HepG2 (cell line): ENCODE measurements around the gene MUC4. TPM values are rescaled to one million over a fixed set of nuclear protein-coding genes. Genes with fewer than 3 reads are reported as not detected.

Source experiments
- ATAC-seq: fragments of 200-7000 bp; cut with Tn5 transposase; 3 replicates; pipeline ENCODE4 v1.9.1; 2020; ENCODE audit warnings: mild to moderate bottlenecking, moderate library complexity
- BruUV-seq: library from RNA; stranded (reverse); fragments of 400-500 nt; replicated peaks from 2 replicates; lab custom pipeline; 2021; lab: Mats Ljungman, UMichigan
- CTCF ChIA-PET: fragments of 300-600 bp; formaldehyde crosslinking; extraction: SDS; loops from one replicate; lab custom pipeline; 2021; ENCODE audit warnings: low total read pairs, inconsistent platforms, low intra/inter-chr PET ratio; lab: Yijun Ruan, JAX
- POLR2A ChIA-PET: fragments of 350-600 bp; sonication (Branson Sonifier 250); formaldehyde crosslinking; loops from one replicate; lab custom pipeline; 2020; ENCODE audit warnings: antibody characterized with exemption, inconsistent platforms; lab: Yijun Ruan, JAX
- DNase-seq: peaks from one replicate; pipeline ENCODE4 v3.0.0-alpha.2; 2015; ENCODE audit warnings: low spot score
- FAIRE-seq: peaks from 3 replicates; lab custom pipeline; 2011; peaks lifted over from hg19 to GRCh38; lab: Jason Lieb, UNC
- H2AFZ ChIP-seq: one replicate; pipeline ENCODE4 v1.6.1; 2011; ENCODE audit warnings: low read length, inconsistent platforms
- H3K27ac ChIP-seq: fragments of 300-600 bp; 3 replicates; pipeline ENCODE4 v1.8.0; 2011; ENCODE audit warnings: mixed run types, mild to moderate bottlenecking, mixed read lengths, low read length, inconsistent platforms; ENCODE audit not compliant: insufficient read depth; ENCODE audit errors: extremely low read length
- H3K27me3 ChIP-seq, 2 experiments: fragments of 200-600 bp in 1 of 2; 2 replicates in 1 of 2; 3 replicates in 1 of 2; pipeline versions ENCODE4 v1.6.0 to v1.8.0; 2011; ENCODE audit warnings: low read length in 2 of 2, mild to moderate bottlenecking in 2 of 2, moderate library complexity in 2 of 2, inconsistent platforms in 1 of 2; ENCODE audit not compliant: insufficient read depth in 2 of 2, control insufficient read depth in 1 of 2
- H3K36me3 ChIP-seq, 2 experiments: fragments of 200-600 bp in 1 of 2; replicated peaks in 1 of 2; 2 replicates in 1 of 2; 3 replicates in 1 of 2; pipeline versions ENCODE4 v1.5.1 to v1.8.0; 2011; ENCODE audit warnings: low read length in 2 of 2, inconsistent platforms in 1 of 2; ENCODE audit not compliant: insufficient read depth in 2 of 2, control insufficient read depth in 1 of 2
- H3K4me1 ChIP-seq: 2 replicates; pipeline ENCODE4 v1.5.1; 2012; ENCODE audit warnings: low read length, inconsistent platforms; ENCODE audit not compliant: insufficient read depth
- H3K4me2 ChIP-seq: 2 replicates; pipeline ENCODE4 v1.6.0; 2011; ENCODE audit warnings: low read depth, low read length, inconsistent platforms
- H3K4me3 ChIP-seq, 3 experiments: fragments of 200-600 bp in 1 of 3; sonication (generic), shearing (Covaris generic) in 1 of 3; replicated peaks in 1 of 3; 2 replicates each; pipeline ENCODE4 v1.5.1; 2011 to 2016; ENCODE audit warnings: low read length in 3 of 3, inconsistent platforms in 2 of 3, low read depth in 2 of 3, mild to moderate bottlenecking in 2 of 3, control low read depth in 1 of 3, mixed read lengths in 1 of 3; ENCODE audit not compliant: insufficient read depth in 1 of 3
- H3K79me2 ChIP-seq: one replicate; pipeline ENCODE4 v1.6.1; 2011; ENCODE audit warnings: low read length, inconsistent platforms; ENCODE audit not compliant: insufficient read depth
- H3K9ac ChIP-seq: 2 replicates; pipeline ENCODE4 v1.6.0; 2011; ENCODE audit warnings: mild to moderate bottlenecking, low read depth, low read length, inconsistent platforms; ENCODE audit not compliant: insufficient read depth
- H3K9me3 ChIP-seq: 2 replicates; pipeline ENCODE4 v1.5.1; 2012; ENCODE audit warnings: mild to moderate bottlenecking, low read length
- H4K20me1 ChIP-seq: 2 replicates; pipeline ENCODE4 v1.6.0; 2011; ENCODE audit warnings: inconsistent platforms, mild to moderate bottlenecking, low read length, moderate library complexity; ENCODE audit not compliant: insufficient read depth
- GLI4 ChIP-seq: sonication (generic); formaldehyde crosslinking; IDR thresholded peaks from 2 replicates; pipeline ENCODE4 v1.5.1; 2020; ENCODE audit warnings: missing genetic modification reagents, mild to moderate bottlenecking, moderate library complexity, borderline replicate concordance
- HOXA3 ChIP-seq: sonication (generic); formaldehyde crosslinking; IDR thresholded peaks from 2 replicates; pipeline ENCODE4 v1.5.0; 2020; ENCODE audit warnings: missing genetic modification reagents
- KLF15 ChIP-seq: sonication (generic); formaldehyde crosslinking; IDR thresholded peaks from 2 replicates; pipeline ENCODE4 v1.8.1; 2023; ENCODE audit warnings: borderline replicate concordance, mild to moderate bottlenecking, inconsistent platforms, missing genetic modification reagents, mixed read lengths
- NFE2L2 ChIP-seq: fragments of 150-350 bp; IDR thresholded peaks from 2 replicates; pipeline ENCODE4 v1.6.1; 2014; ENCODE audit warnings: low read length
- ZNF274 ChIP-seq: sonication (generic); formaldehyde crosslinking; IDR thresholded peaks from 2 replicates; pipeline ENCODE4 v1.5.1; 2020; ENCODE audit warnings: mild to moderate bottlenecking, missing genetic modification reagents
- ZNF567 ChIP-seq: sonication (generic); formaldehyde crosslinking; IDR thresholded peaks from 2 replicates; pipeline ENCODE4 v1.8.1; 2023; ENCODE audit warnings: mild to moderate bottlenecking, missing genetic modification reagents, borderline replicate concordance
- ZNF574 ChIP-seq: sonication (generic); formaldehyde crosslinking; IDR thresholded peaks from 2 replicates; pipeline ENCODE4 v1.4.0; 2020; ENCODE audit warnings: missing genetic modification reagents
- ZNF878 ChIP-seq: sonication (generic); formaldehyde crosslinking; IDR thresholded peaks from 2 replicates; pipeline ENCODE4 v1.8.1; 2023; ENCODE audit warnings: mild to moderate bottlenecking, missing genetic modification reagents, moderate library complexity
- WGBS: methylation state at CpG from one replicate; pipeline ENCODE4 v1.1.6; 2017; ENCODE audit warnings: low lambda C conversion rate; 5-methylcytosine and 5-hydroxymethylcytosine counted together
- in situ Hi-C: cut with HindIII; loops from 2 replicates; pipeline ENCODE4 v1.10.0; 2017; ENCODE audit warnings: low pct_unique_long_range_greater_than_20kb; ENCODE audit not compliant: extremely low pct_ligation_motif_present
- intact Hi-C: fragments of 100-400 bp; cut with micrococcal nuclease; formaldehyde crosslinking; loops from one replicate; pipeline ENCODE4 v1.10.0; 2022; ENCODE audit not compliant: unreplicated experiment
- polyA plus RNA-seq, 8 experiments: library from polyadenylated mRNA; depleted of rRNA in 3 of 8; stranded (reverse) in 7 of 8; unstranded in 1 of 8; fragments of >200 nt; fragmentation: Illumina TruSeq in 4 of 8; extraction: Trizol in 4 of 8; gene quantifications; 2 replicates each; pipeline versions ENCODE4 v1.2.1 to v1.2.3, GENCODE V29; 2011 to 2016; ENCODE audit warnings: low read depth in 4 of 8, missing spikeins in 1 of 8, mixed read lengths in 1 of 8; ENCODE audit not compliant: insufficient read depth in 1 of 8
- total RNA-seq, 5 experiments: library from RNA; depleted of rRNA; stranded (reverse); fragments of >200 nt; fragmentation: Illumina TruSeq; extraction: Trizol; gene quantifications; 2 replicates each; pipeline ENCODE4 v1.2.3, GENCODE V29; 2016; ENCODE audit warnings: low read depth in 1 of 5
- TF ChIP-seq, protein P1 (sequence below): sonication (generic); formaldehyde crosslinking; IDR thresholded peaks from 2 replicates; pipeline ENCODE4 v1.4.0; 2020; ENCODE audit warnings: missing genetic modification reagents, borderline replicate concordance

MUC4 gene
- total and polyA plus RNA-seq, 2 of the 13 experiments (the other 11 are each of a cell fraction or from before 2014, with no cell fraction given), result not detected

DNA sequence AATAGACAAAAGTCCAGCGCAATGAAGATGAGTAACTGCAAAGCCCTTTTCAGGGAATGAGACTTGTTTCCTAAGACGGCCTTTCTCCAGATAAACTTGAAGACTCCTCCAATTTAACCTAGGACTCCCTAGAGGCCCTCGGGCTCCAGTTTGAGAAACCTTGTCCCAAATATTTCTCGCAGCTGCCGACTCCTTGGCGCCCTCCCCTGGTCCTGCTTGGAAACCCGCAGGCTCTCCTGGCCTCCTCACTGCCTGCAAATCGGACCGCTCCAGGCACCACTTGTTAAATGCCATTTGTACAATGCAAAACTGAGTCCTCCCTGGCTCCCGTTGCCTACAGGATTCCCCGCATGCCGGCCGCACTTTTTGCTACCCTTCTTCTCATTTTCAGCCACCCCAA lies 36.8 kb downstream of the MUC4 start (continued):
- TF ChIP-seq NFE2L2, result no peak
- TF ChIP-seq ZNF878 (CRISPR knock-in tag), result no peak
- TF ChIP-seq KLF15, result no peak

DNA sequence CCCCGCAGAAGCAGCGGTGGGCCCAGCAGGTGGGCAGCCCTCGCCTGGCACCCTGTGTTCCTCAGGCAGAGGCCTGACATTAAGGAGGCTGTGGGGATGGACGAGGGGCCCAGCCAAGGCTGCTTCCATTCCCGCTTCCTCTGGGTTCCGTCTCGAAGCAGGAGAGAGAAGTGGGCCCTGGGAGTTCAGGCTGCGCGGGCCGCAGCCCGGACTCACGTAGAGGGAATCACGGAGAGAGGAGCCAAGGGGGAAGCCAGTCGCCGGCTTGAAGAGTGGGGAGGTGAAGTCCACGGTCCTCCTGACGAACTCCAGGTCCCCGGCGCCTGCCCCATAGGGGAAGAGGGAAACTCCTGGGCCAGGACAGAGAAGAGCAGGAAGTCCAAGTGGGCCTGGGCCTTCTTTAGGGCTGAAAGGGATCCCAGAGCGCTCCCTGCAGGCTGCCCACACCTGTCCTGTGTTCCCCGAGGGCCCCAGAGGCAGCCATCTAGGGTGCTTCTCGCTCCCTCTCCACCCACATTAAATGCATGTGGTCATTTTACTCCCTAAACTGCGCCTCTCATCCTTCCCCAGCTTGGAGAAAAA lies 37.7 kb downstream of the MUC4 start:
- DNase-seq (no peak), ATAC-seq (peak; percentile 30; the same call in 2 of the 3 replicates), FAIRE-seq (no peak)
- H3K27ac ChIP-seq, result no peak overlapping the region
- no peak for TF ChIP-seq ZNF567 (CRISPR knock-in tag)
- TF ChIP-seq ZNF574 (CRISPR knock-in tag), result no peak
- no peak for TF ChIP-seq ZNF274
- TF ChIP-seq, protein P1, sequence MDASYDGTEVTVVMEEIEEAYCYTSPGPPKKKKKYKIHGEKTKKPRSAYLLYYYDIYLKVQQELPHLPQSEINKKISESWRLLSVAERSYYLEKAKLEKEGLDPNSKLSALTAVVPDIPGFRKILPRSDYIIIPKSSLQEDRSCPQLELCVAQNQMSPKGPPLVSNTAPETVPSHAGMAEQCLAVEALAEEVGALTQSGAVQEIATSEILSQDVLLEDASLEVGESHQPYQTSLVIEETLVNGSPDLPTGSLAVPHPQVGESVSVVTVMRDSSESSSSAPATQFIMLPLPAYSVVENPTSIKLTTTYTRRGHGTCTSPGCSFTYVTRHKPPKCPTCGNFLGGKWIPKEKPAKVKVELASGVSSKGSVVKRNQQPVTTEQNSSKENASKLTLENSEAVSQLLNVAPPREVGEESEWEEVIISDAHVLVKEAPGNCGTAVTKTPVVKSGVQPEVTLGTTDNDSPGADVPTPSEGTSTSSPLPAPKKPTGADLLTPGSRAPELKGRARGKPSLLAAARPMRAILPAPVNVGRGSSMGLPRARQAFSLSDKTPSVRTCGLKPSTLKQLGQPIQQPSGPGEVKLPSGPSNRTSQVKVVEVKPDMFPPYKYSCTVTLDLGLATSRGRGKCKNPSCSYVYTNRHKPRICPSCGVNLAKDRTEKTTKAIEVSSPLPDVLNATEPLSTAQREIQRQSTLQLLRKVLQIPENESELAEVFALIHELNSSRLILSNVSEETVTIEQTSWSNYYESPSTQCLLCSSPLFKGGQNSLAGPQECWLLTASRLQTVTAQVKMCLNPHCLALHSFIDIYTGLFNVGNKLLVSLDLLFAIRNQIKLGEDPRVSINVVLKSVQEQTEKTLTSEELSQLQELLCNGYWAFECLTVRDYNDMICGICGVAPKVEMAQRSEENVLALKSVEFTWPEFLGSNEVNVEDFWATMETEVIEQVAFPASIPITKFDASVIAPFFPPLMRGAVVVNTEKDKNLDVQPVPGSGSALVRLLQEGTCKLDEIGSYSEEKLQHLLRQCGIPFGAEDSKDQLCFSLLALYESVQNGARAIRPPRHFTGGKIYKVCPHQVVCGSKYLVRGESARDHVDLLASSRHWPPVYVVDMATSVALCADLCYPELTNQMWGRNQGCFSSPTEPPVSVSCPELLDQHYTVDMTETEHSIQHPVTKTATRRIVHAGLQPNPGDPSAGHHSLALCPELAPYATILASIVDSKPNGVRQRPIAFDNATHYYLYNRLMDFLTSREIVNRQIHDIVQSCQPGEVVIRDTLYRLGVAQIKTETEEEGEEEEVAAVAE (CRISPR knock-in tag), result no peak
- no peak for TF ChIP-seq HOXA3
- no peak for TF ChIP-seq GLI4 (CRISPR knock-in tag)
- 50% methylated on average over 23 of the region's 23 CpGs for WGBS
- POLR2A ChIA-PET, result no interaction called here
- in situ Hi-C loops, result no loop called here
- H3K27me3 ChIP-seq, result peaks cover 4 to 23% of the 10 kb centered on the region in 2 experiments; a peak in 4 of 5 replicates
- no peaks in the 10 kb centered on the region for H3K4me1 ChIP-seq
- CTCF ChIA-PET, result interaction anchor here (1.3 kb wide), 1 partner anchor 121 kb away, joined by 5 read pairs; no protein-coding TSS in a partner anchor
- H3K9me3 ChIP-seq, result no peaks in the 10 kb centered on the region
- no peaks in the 10 kb centered on the region for H4K20me1 ChIP-seq
- no peak overlapping the region for H3K4me3 ChIP-seq
- BruUV-seq, result no TSS peak
- intact Hi-C loops, result no loop called here
- H3K4me2 ChIP-seq, result no peak overlapping the region
- H3K9ac ChIP-seq, result no peak overlapping the region
- no peaks in the 10 kb centered on the region for H3K36me3 ChIP-seq
- H2AFZ ChIP-seq, result no peak overlapping the region
- H3K79me2 ChIP-seq, result no peaks in the 10 kb centered on the region
